HUES6 (cell line): ENCODE results near the gene PLEKHA6.

Source experiments
- H3K27ac ChIP-seq: 2 replicates; pipeline ENCODE4 v1.7.0; 2013; ENCODE audit warnings: low read depth, mild to moderate bottlenecking, low read length, inconsistent platforms
- H3K27me3 ChIP-seq: 2 replicates; pipeline ENCODE4 v1.6.1; 2013; ENCODE audit warnings: low read length; ENCODE audit not compliant: control insufficient read depth, insufficient read depth
- H3K36me3 ChIP-seq: 2 replicates; pipeline ENCODE4 v1.6.1; 2013; ENCODE audit warnings: low read length; ENCODE audit not compliant: control insufficient read depth, insufficient read depth
- H3K4me1 ChIP-seq: 2 replicates; pipeline ENCODE4 v1.6.1; 2013; ENCODE audit warnings: low read length; ENCODE audit not compliant: control insufficient read depth, insufficient read depth
- H3K4me3 ChIP-seq: 2 replicates; pipeline ENCODE4 v1.5.1; 2013; ENCODE audit warnings: low read depth, low read length
- H3K9ac ChIP-seq: one replicate; pipeline ENCODE4 v1.6.1; 2013; ENCODE audit warnings: mild to moderate bottlenecking, low read length
- H3K9me3 ChIP-seq: 2 replicates; pipeline ENCODE4 v1.6.1; 2013; ENCODE audit warnings: low read depth, low read length; ENCODE audit not compliant: control insufficient read depth, insufficient read depth

PLEKHA6 gene

GRCh38 chr1:204205486-204205885, 154.2 kb downstream of the PLEKHA6 start:
- no peaks in the 10 kb centered on the region; the same call in 1 of the 2 replicates for H3K27me3 ChIP-seq
- no peak overlapping the region for H3K9ac ChIP-seq
- H3K27ac ChIP-seq, result no peak overlapping the region
- H3K9me3 ChIP-seq, result no peaks in the 10 kb centered on the region
- no peaks in the 10 kb centered on the region for H3K36me3 ChIP-seq
- no peak overlapping the region for H3K4me3 ChIP-seq
- H3K4me1 ChIP-seq, result no peaks in the 10 kb centered on the region

- Histone ChIP-seq H3K36me3 (no peaks in the 10 kb centered on the region), H3K4me3 (no peak overlapping the region), H3K9ac (no peak overlapping the region), H3K9me3 (no peaks in the 10 kb centered on the region), H3K4me1 (no peaks in the 10 kb centered on the region), H3K27me3 (no peaks in the 10 kb centered on the region; the same call in 1 of the 2 replicates), H3K27ac (no peak overlapping the region)
Measured at GRCh38 chr1:204204944-204205343, 154.8 kb downstream of the PLEKHA6 start.

GRCh38 chr1:204203206-204203767, 156.4 kb downstream of the PLEKHA6 start:
- H3K9ac ChIP-seq, result no peak overlapping the region
- no peaks in the 10 kb centered on the region for H3K36me3 ChIP-seq
- no peaks in the 10 kb centered on the region for H3K9me3 ChIP-seq
- H3K4me3 ChIP-seq, result no peak overlapping the region
- no peak overlapping the region for H3K27ac ChIP-seq
- H3K4me1 ChIP-seq, result peaks cover 11% of the 10 kb centered on the region; the same call in 1 of the 2 replicates
- no peaks in the 10 kb centered on the region; the same call in 1 of the 2 replicates for H3K27me3 ChIP-seq

- peaks cover 12% of the 10 kb centered on the region; the same call in 1 of the 2 replicates for H3K4me1 ChIP-seq
- no peak overlapping the region for H3K4me3 ChIP-seq
- no peak overlapping the region for H3K9ac ChIP-seq
- no peaks in the 10 kb centered on the region for H3K36me3 ChIP-seq
- no peaks in the 10 kb centered on the region for H3K9me3 ChIP-seq
- H3K27me3 ChIP-seq, result no peaks in the 10 kb centered on the region; the same call in 1 of the 2 replicates
- H3K27ac ChIP-seq, result no peak overlapping the region
Measured at GRCh38 chr1:204202481-204202880, 157.2 kb downstream of the PLEKHA6 start.

GRCh38 chr1:204201348-204202040, 158.2 kb downstream of the PLEKHA6 start:
- no peaks in the 10 kb centered on the region; the same call in 1 of the 2 replicates for H3K27me3 ChIP-seq

GRCh38 chr1:204199579-204199978, 160.2 kb downstream of the PLEKHA6 start:
- Histone ChIP-seq H3K27me3 (no peaks in the 10 kb centered on the region; the same call in 1 of the 2 replicates), H3K36me3 (no peaks in the 10 kb centered on the region), H3K9me3 (no peaks in the 10 kb centered on the region), H3K4me1 (peaks cover 18% of the 10 kb centered on the region; the same call in 1 of the 2 replicates), H3K27ac (no peak overlapping the region), H3K9ac (no peak overlapping the region), H3K4me3 (no peak overlapping the region)

More at GRCh38 chr1:204201348-204202040, 158.2 kb downstream of the PLEKHA6 start:
- H3K4me3 ChIP-seq, result no peak overlapping the region
- H3K27ac ChIP-seq, result no peak overlapping the region
- H3K9ac ChIP-seq, result no peak overlapping the region
- H3K4me1 ChIP-seq, result peaks cover 15% of the 10 kb centered on the region; the same call in 1 of the 2 replicates
- H3K9me3 ChIP-seq, result no peaks in the 10 kb centered on the region
- no peaks in the 10 kb centered on the region for H3K36me3 ChIP-seq

- Histone ChIP-seq H3K27me3 (peaks cover 3% of the 10 kb centered on the region; the same call in 1 of the 2 replicates), H3K9me3 (no peaks in the 10 kb centered on the region), H3K4me1 (peaks cover 18% of the 10 kb centered on the region; the same call in 1 of the 2 replicates), H3K27ac (no peak overlapping the region), H3K9ac (no peak overlapping the region), H3K4me3 (no peak overlapping the region), H3K36me3 (no peaks in the 10 kb centered on the region)
Measured at GRCh38 chr1:204198348-204199340, 161.1 kb downstream of the PLEKHA6 start.

GRCh38 chr1:204197068-204197467, 162.7 kb downstream of the PLEKHA6 start:
- no peak overlapping the region for H3K9ac ChIP-seq
- peaks cover 17% of the 10 kb centered on the region for H3K27me3 ChIP-seq
- H3K36me3 ChIP-seq, result no peaks in the 10 kb centered on the region
- H3K4me1 ChIP-seq, result peaks cover 18% of the 10 kb centered on the region; the same call in 1 of the 2 replicates
- no peaks in the 10 kb centered on the region for H3K9me3 ChIP-seq
- H3K4me3 ChIP-seq, result no peak overlapping the region
- no peak overlapping the region for H3K27ac ChIP-seq

- H3K4me1 ChIP-seq, result peaks cover 18% of the 10 kb centered on the region; the same call in 1 of the 2 replicates
- no peak within 1 kb of the TSS for H3K27ac ChIP-seq
- H3K36me3 ChIP-seq, result no peaks in the 10 kb centered on the region
- peaks cover 26% of the 10 kb centered on the region for H3K27me3 ChIP-seq
- H3K4me3 ChIP-seq, result no peak within 1 kb of the TSS
- H3K9ac ChIP-seq, result no peak within 1 kb of the TSS
- no peaks in the 10 kb centered on the region for H3K9me3 ChIP-seq
Measured at GRCh38 chr1:204196068-204196795, 163.5 kb downstream of the PLEKHA6 start, which contains the start of gene KISS1. TSS of gene KISS1 (minus strand) at chr1:204196491. CDS start at chr1:204192876, 3,615 bp downstream.

- no peak overlapping the region for H3K4me3 ChIP-seq
- peaks cover 21% of the 10 kb centered on the region; the same call in 1 of the 2 replicates for H3K4me1 ChIP-seq
Measured at GRCh38 chr1:204194771-204195170, 165.0 kb downstream of the PLEKHA6 start.

More at GRCh38 chr1:204194771-204195170, 165.0 kb downstream of the PLEKHA6 start:
- H3K27ac ChIP-seq, result no peak overlapping the region
- no peak overlapping the region for H3K9ac ChIP-seq
- H3K9me3 ChIP-seq, result no peaks in the 10 kb centered on the region
- H3K27me3 ChIP-seq, result peaks cover 39% of the 10 kb centered on the region
- H3K36me3 ChIP-seq, result no peaks in the 10 kb centered on the region
